Astrocyte of the cerebellum (primary cell): ENCODE data around the gene TMEM37.

Experiments
- DNase-seq: peaks from one replicate; pipeline ENCODE4 v3.0.0-alpha.2; 2011; ENCODE audit warnings: low read depth
- H3K4me3 ChIP-seq: 2 replicates; pipeline ENCODE4 v1.5.1; 2011; ENCODE audit warnings: mild to moderate bottlenecking, low read depth, low read length, moderate library complexity
- in situ Hi-C: cut with HindIII; loops from 2 replicates; pipeline ENCODE4 v1.10.0; 2017; ENCODE audit warnings: low sequenced_read_pairs
- TF ChIP-seq, protein P1 (sequence below): IDR thresholded peaks from 2 replicates; pipeline ENCODE4 v1.5.1; 2012; ENCODE audit warnings: low read length, low read depth, moderate library complexity, mild to moderate bottlenecking; ENCODE audit errors: missing control alignments

TMEM37 gene

GRCh38 chr2:119451336-119452050, 19.8 kb downstream of the TMEM37 start:
- in situ Hi-C loops = no loop called here
- H3K4me3 ChIP-seq = no peak overlapping the region
- TF ChIP-seq, protein P1, sequence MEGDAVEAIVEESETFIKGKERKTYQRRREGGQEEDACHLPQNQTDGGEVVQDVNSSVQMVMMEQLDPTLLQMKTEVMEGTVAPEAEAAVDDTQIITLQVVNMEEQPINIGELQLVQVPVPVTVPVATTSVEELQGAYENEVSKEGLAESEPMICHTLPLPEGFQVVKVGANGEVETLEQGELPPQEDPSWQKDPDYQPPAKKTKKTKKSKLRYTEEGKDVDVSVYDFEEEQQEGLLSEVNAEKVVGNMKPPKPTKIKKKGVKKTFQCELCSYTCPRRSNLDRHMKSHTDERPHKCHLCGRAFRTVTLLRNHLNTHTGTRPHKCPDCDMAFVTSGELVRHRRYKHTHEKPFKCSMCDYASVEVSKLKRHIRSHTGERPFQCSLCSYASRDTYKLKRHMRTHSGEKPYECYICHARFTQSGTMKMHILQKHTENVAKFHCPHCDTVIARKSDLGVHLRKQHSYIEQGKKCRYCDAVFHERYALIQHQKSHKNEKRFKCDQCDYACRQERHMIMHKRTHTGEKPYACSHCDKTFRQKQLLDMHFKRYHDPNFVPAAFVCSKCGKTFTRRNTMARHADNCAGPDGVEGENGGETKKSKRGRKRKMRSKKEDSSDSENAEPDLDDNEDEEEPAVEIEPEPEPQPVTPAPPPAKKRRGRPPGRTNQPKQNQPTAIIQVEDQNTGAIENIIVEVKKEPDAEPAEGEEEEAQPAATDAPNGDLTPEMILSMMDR = no peak
- DNase-seq = no peak

GRCh38 chr2:119453972-119454593, 22.4 kb downstream of the TMEM37 start:
- TF ChIP-seq, protein P1 = no peak
- in situ Hi-C loops = no loop called here
- H3K4me3 ChIP-seq = no peak overlapping the region
- no peak for DNase-seq

DNA sequence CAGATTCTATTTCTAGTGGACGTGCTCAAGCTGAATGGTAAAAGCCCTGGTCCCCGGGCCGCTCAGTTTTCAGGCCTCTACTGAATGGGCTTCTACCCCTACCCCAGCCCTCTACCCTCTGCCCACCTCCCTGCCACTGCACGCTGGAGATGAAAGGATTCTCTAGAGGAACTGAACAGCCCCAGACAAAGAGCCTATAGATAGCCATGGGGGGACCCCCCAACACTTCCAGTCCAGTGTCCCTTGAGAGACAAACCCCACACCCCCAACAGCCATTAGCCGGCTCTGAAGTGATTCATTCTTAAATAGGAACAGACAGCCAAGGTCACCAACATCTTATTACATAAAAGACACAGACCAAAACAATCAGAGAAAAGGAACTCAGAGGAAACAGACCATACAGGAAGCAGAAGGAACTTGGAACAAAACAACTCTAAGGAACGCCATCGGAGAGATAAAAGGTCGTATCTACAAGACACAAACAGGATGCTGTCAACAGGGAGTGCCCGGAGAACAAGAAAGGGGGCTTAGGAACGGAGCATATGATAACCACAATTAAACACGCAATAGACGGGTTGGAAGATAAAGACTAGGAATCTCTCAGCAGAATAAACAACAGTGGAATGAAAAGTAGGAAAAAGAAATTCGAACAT, 23.5 kb downstream of the TMEM37 start:
- TF ChIP-seq, protein P1 = no peak
- DNase-seq = no peak
- in situ Hi-C loops = no loop called here
- H3K4me3 ChIP-seq = no peak overlapping the region

- no peak for DNase-seq
- TF ChIP-seq, protein P1 = no peak
- in situ Hi-C loops = no loop called here
- H3K4me3 ChIP-seq = no peak overlapping the region
Measured at GRCh38 chr2:119460076-119460475, 28.4 kb downstream of the TMEM37 start.

DNA sequence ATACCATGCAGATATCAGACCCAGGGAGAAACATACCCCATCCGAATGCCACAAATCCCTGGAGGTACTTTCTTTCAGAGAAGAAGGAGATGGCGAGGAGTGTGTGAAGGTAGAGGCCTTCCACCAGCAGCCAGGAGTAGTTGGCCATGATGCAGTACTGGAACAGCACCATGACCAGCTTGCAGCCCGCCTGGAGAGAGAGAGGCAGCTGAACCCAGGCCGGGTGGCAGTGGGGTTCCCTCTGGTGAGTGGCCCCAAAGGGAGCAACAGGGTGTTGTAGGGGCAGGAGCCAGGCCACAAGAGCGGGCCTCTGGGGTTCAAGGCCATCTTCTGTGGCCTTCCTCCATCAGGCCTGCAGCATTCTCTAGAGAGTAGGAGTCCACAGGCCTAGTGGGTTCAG, 30.2 kb downstream of the TMEM37 start:
- TF ChIP-seq, protein P1 = no peak
- no peak overlapping the region for H3K4me3 ChIP-seq
- in situ Hi-C loops = no loop called here
- no peak for DNase-seq

GRCh38 chr2:119462574-119462973, 30.9 kb downstream of the TMEM37 start:
- no peak for DNase-seq
- no peak overlapping the region for H3K4me3 ChIP-seq
- in situ Hi-C loops = no loop called here
- TF ChIP-seq, protein P1 = no peak
